ENCODE measurements around the gene CRACDL.

The CRACDL gene

GRCh38 chr2:98935777-98936352, at the start of gene CRACDL:
CRACDL (minus strand) TSS chr2:98936225; CDS start chr2:98846800, 89,425 bp downstream.
- FAIRE-seq = no peak

DNA sequence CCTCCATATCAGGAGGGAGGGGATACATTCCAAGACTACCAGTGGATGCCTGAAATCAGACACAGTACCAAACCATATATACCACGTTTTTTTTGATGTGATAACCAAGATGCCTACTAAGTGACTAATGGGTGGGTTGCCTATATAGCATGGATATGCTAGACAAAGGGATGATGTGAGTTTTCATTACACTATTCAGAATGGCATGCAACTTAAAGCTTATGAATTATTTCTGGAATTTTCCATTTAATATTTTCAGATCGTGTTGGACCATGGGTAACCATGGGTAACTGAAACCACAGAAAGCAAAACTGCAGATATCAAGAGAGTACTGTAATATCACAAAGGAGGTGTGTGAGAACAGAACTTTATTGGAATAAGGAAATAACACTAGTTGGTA, 39.6 kb upstream of the CRACDL start:
- FAIRE-seq = no peak

- FAIRE-seq = no peak
Measured at GRCh38 chr2:98972582-98973167, 36.6 kb upstream of the CRACDL start.

GRCh38 chr2:98959810-98960507, 23.9 kb upstream of the CRACDL start:
- no peak for FAIRE-seq

DNA sequence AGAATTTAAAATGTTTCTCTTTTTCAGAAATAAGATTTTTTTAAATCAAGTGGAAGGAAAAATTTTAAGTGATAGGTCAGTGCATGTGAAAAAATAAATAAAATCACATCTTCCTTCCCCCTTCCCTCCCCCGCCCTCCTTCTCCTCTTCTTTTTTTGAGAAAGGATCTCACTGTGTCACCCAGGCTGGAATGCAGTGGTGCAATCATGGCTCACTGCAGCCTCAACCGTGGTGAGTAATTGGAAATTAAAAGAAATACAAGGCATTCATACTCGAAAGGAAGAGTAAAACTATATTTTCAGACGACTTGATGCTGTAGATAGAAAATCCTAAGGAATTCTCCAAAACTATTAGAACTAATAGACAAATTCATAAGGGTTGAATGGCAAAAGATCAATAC, 16.9 kb upstream of the CRACDL start:
- no peak for FAIRE-seq

- no peak for FAIRE-seq
Measured at GRCh38 chr2:98948956-98949739, 13.1 kb upstream of the CRACDL start.

DNA sequence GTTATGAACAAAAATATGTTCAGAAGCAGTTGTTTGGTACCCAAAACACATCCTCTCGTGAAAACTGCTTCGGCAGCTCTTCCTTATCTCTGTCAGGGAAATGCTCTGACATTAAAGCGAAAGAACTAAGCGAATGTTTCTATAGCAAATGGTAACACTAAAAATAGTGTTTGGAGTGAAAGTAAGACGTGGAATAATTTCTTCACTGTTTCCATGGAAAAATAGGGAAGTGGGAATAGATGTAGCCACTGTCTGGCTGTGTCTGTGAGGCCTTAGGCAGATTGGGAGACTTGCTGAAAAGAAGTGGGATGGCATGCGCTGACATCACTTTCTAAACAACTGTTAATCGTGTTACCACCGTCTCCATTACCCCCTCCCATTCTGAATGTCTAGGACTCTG, 11.5 kb upstream of the CRACDL start:
- no peak for FAIRE-seq

DNA sequence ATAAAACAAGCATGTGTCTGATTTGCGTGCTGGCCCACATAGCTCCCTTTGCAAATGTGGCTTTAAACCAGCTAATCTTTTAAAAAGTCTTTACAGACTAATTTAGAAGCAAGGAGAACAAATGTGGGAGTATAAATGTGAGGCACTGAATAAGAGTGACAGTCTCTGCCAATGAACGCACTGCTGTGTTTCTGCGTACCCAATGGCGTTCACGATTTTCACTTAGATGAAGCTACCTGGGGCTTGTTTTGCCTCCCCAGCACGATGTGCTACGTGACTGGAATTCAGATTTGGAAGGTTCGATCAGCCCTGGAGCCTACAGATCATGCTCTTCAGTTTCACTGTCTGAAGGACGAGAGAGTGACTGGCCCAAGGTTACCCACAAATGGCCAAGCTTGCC, 10.8 kb upstream of the CRACDL start:
- no peak for FAIRE-seq

- no peak for FAIRE-seq
Measured at GRCh38 chr2:98944775-98945174, 8.8 kb upstream of the CRACDL start.

- no peak for FAIRE-seq
Measured at GRCh38 chr2:98940102-98940501, 4.1 kb upstream of the CRACDL start.

DNA sequence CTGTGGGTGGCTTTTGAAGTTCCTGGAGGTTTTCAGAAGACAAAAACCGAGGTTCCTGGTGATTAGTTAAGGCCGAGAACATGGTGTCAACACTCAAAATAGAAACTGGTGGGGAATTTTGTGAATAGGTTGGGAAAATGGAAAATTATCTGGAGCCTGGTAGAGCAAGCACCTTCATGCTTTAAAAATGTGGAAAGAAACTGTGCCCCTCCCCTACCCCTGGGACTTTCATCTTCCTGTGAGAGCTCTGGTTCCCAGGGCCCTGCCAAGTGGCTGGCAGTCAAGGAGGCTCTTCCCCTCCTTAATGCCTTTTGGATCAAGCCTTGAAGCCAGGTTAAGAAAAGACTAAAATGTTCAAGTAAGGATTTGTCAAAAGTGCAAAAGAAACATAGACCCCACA, 1.9 kb upstream of the CRACDL start:
- no peak for FAIRE-seq

- FAIRE-seq = no peak
Measured at GRCh38 chr2:98936353-98937351, 627 bp upstream of the CRACDL start.

DNA sequence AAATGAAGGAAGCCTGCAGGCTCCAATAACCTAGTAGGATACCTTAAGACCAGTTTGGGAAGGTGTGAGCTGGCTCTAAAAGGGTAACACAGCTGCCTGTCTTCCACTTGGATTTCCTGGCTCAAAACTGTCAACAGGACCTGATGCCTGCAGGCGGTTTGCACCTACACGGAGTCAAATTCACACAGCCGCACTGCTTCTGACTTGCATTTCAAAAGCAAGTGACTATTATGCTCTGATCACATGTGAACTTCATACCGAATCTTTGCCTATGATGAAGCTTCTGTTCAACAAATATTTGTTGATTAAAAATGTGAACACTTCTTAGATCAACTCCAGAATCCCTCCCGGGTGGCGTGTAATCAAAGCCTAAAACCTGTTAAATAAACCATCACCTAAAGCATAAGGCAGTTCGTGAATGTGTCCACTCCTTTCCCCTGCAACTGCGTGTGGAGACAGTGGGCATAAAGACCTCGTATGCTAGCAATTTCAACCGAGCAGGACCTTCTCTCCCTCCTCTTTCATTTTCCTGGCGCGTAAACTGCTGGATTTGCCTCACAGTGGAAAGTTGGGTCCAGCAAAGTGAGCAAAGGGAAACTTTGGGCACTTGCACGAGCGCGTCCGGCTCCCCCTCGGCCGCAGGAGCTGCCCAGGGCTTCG, 784 bp downstream of the CRACDL start:
- FAIRE-seq = no peak

GRCh38 chr2:98932778-98933343, 3.2 kb downstream of the CRACDL start:
- FAIRE-seq = no peak

DNA sequence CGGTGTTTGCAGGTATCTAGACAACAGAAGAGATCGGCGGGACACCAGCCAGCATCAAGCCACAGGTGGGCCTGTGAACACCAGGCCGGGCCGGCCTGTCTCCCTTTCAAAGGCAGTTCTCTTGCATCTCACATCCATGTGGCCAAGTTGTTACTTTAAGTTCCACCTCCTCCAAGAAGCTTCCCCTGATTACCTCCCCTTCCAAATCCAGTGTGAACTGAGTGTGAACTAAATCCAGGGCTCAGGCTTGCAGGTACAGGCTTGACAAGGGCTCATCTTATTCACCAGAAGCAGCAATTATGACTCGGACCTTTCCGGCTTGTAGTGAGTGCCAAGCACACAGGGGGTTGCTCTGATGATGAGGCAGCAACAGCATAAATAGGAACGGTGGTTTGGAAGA, 3.9 kb downstream of the CRACDL start:
- FAIRE-seq = no peak

DNA sequence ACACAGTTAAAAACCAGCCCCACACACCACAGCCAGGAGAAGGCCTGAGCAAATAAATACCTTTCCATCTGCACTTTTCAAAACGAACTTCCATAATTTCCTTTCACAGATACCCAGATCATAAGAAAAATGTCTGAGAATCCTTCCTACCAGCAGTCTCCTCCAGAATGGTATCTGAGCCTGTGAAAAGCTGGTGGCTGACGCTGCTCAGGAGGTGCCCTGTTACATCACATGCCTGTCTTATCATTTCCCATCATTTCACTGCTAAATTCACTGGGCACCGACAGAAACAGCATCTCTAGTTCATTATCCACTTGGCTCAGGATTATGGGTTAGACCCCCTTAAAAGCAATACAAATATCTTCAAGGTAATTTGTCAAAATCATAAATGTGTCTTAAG, 4.4 kb downstream of the CRACDL start:
- no peak for FAIRE-seq

DNA sequence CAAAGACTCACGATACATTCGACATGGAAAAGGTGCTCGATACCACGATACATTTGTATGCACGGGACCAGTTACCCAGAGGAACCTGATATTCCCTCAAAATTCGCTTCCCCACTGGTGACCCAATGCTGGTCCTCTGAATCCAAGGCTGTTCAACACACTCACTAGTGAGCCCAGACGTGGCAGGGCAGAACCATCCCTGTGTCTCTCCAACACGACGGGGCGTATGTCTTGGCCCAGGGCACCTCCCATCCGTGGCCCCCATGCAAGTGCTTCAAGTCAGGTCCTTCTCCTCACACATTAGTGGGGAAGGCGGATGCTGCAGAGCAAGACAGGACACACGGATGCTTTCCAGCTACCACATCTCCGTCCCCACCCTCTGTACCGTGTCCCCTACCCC, 6.1 kb downstream of the CRACDL start:
- FAIRE-seq = no peak

DNA sequence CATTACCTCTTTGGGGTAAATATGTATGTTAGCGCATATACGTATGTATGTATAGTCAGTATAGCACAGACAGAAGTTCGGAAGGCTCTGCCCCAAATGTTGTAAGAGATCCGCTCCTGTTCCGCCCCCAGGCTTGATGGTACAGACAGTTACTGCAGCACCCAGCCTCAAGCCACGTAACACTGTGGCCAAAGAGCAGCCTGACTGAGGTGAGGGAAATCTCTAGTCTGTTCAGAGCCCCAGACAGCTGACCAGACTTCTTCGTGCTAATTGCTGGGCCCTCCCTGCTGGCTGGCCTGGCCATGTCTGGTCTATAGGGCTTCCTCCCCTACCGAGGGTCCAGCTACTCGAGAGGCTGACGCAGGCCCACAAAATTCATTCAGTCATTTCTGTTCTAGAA, 7.8 kb downstream of the CRACDL start:
- no peak for FAIRE-seq

- FAIRE-seq = no peak
Measured at GRCh38 chr2:98927027-98927426, 9.0 kb downstream of the CRACDL start.

DNA sequence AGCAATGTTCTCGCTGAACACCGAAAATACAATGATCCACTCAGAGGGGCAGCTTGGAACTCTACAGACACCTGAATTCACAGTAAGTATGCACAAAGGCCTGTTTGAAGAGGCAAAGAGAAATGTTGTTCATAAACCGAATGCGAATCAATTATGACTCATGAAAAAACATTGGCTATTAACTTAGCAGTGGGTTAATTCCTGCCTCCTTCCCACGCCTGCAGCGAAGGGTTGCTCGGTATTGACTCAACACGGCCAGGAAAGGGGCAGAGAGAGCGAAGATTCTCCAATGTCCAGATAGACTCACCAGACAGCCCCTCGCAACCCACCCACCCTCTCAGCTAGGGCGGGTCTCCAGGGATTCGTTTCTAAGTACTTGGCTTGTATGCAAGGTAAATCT, 9.4 kb downstream of the CRACDL start:
- FAIRE-seq = no peak

DNA sequence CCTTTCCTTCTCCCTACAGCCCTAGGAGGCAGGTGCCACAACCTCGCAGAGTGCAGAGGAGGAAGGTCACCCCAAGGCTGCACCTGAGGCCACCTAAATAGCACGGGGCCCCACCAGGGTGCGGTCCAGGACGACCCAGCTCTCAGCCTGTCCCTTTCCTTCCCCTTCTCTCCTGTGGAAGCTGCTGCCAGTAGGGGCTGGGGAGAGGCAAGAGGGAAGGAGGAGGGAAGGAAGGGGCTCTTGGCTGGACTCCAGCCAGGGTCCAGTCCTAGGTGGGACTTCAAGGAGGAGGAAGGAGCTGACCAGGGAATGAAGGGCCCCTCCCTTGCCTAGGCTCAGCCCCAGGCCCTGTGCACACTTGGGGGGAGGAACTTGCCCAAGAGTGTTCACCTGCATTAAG, 11.1 kb downstream of the CRACDL start:
- FAIRE-seq = no peak

Data from A204.1 (cell line).